ENCODE data around the gene ATP6V1E1.

DNA sequence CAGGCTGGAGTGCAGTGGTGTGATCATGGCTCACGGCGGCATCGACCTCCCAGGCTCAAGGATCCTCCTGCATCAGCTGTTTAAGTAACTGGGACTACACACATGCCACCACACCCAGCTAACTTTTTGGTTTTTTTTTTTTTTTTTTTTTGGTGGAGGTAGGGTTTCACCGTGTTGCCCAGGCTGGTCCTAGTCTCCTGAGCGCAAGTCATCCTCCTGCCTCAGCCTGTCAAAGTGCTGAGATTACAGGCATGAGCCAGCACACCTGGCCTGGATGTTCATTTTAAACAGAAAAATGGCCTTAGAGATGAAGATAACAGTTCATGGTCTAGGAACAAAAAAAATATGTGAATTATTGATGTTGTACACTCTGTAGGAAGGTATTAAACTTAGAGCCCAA lies 78.9 kb downstream of the ATP6V1E1 start:
- TF ChIP-seq, protein P1, sequence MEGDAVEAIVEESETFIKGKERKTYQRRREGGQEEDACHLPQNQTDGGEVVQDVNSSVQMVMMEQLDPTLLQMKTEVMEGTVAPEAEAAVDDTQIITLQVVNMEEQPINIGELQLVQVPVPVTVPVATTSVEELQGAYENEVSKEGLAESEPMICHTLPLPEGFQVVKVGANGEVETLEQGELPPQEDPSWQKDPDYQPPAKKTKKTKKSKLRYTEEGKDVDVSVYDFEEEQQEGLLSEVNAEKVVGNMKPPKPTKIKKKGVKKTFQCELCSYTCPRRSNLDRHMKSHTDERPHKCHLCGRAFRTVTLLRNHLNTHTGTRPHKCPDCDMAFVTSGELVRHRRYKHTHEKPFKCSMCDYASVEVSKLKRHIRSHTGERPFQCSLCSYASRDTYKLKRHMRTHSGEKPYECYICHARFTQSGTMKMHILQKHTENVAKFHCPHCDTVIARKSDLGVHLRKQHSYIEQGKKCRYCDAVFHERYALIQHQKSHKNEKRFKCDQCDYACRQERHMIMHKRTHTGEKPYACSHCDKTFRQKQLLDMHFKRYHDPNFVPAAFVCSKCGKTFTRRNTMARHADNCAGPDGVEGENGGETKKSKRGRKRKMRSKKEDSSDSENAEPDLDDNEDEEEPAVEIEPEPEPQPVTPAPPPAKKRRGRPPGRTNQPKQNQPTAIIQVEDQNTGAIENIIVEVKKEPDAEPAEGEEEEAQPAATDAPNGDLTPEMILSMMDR (IDR thresholded peaks at IDR 0.05; ENCODE audit: borderline replicate concordance, extremely low read depth, low read length, poor library complexity, severe bottlenecking): no peak
- no peak for TF ChIP-seq EZH2 (IDR thresholded peaks at IDR 0.05; ENCODE audit: borderline replicate concordance, low read depth, low read length, severe bottlenecking)
